NCI-H128 (cell line): ENCODE data around the gene HPDL.
"Not testable (repeated sequence)": the region's sequence is repeated elsewhere in the genome, so short reads cannot be mapped to it uniquely, and the experiment has no call there.

Source experiments
- DNase-seq: peaks from one replicate; lab custom pipeline; 2025; ENCODE audit not compliant: unreplicated experiment; lab: John Stamatoyannopoulos, UW

Gene HPDL

GRCh38 chr1:45326627-45327623 lies at the start of gene HPDL:
TSS of gene HPDL (plus strand) at chr1:45326895. CDS start at chr1:45327149, 254 bp downstream.
- DNase-seq: peak; percentile 59

- DNase-seq: no peak
Observed at GRCh38 chr1:45282351-45282750, 44.3 kb upstream of the HPDL start.

GRCh38 chr1:45284858-45285257 lies 41.8 kb upstream of the HPDL start:
- DNase-seq: not testable (repeated sequence)

GRCh38 chr1:45286521-45286920 lies 40.2 kb upstream of the HPDL start:
- not testable (repeated sequence) for DNase-seq

- not testable (repeated sequence) for DNase-seq
Observed at GRCh38 chr1:45291002-45291401, 35.7 kb upstream of the HPDL start.

- no peak for DNase-seq
Observed at GRCh38 chr1:45291716-45292115, 35.0 kb upstream of the HPDL start.

GRCh38 chr1:45297666-45298356 lies 28.9 kb upstream of the HPDL start:
- no peak for DNase-seq

GRCh38 chr1:45299296-45299695 lies 27.4 kb upstream of the HPDL start:
- DNase-seq: no peak

- DNase-seq: peak; percentile 82
Observed at GRCh38 chr1:45299981-45300668, 26.6 kb upstream of the HPDL start.

GRCh38 chr1:45300669-45300997 lies 26.1 kb upstream of the HPDL start:
- no peak for DNase-seq

GRCh38 chr1:45302505-45303150 lies 24.1 kb upstream of the HPDL start:
- DNase-seq: no peak

- peak; percentile 93 for DNase-seq
Observed at GRCh38 chr1:45303520-45304310, 23.0 kb upstream of the HPDL start.

- peak; percentile 26 for DNase-seq
Observed at GRCh38 chr1:45304311-45305081, 22.2 kb upstream of the HPDL start.

GRCh38 chr1:45305231-45305630 lies 21.5 kb upstream of the HPDL start:
- no peak for DNase-seq

- no peak for DNase-seq
Observed at GRCh38 chr1:45306319-45306718, 20.4 kb upstream of the HPDL start.

GRCh38 chr1:45306905-45307304 lies 19.8 kb upstream of the HPDL start:
- DNase-seq: no peak

GRCh38 chr1:45314266-45314665 lies 12.4 kb upstream of the HPDL start:
- DNase-seq: no peak

- no peak for DNase-seq
Observed at GRCh38 chr1:45317166-45317565, 9.5 kb upstream of the HPDL start.

GRCh38 chr1:45319761-45320160 lies 6.9 kb upstream of the HPDL start:
- no peak for DNase-seq
